HG03460 (cell line): ENCODE results near the gene RGS7.
"Not testable (repeated sequence)": the region's sequence is repeated elsewhere in the genome, so short reads cannot be mapped to it uniquely, and the experiment has no call there.

ENCODE experiments used
- ATAC-seq: cut with Tn5 transposase; IDR thresholded peaks from one replicate; pipeline ENCODE4 v1.9.1; 2021; ENCODE audit not compliant: unreplicated experiment

The RGS7 gene

GRCh38 chr1:240936911-240937668, 419.9 kb downstream of the RGS7 start:
- ATAC-seq = no peak

- ATAC-seq = no peak
These were observed 421.1 kb downstream of the RGS7 start for GRCh38 chr1:240935920-240936319.

- ATAC-seq = no peak
These were observed 426.0 kb downstream of the RGS7 start for GRCh38 chr1:240931031-240931430.

- no peak for ATAC-seq
These were observed 428.7 kb downstream of the RGS7 start for GRCh38 chr1:240928265-240928664.

- ATAC-seq = no peak
These were observed 429.2 kb downstream of the RGS7 start for GRCh38 chr1:240927821-240928220.

- no peak for ATAC-seq
These were observed 431.7 kb downstream of the RGS7 start for GRCh38 chr1:240925273-240925672.

GRCh38 chr1:240917976-240918375, 439.0 kb downstream of the RGS7 start:
- ATAC-seq = no peak

GRCh38 chr1:240914506-240914905, 442.5 kb downstream of the RGS7 start:
- ATAC-seq = no peak

- no peak for ATAC-seq
These were observed 444.2 kb downstream of the RGS7 start for GRCh38 chr1:240912821-240913220.

GRCh38 chr1:240909701-240910457, 447.1 kb downstream of the RGS7 start:
- ATAC-seq = peak; percentile 63

GRCh38 chr1:240906477-240906876, 450.5 kb downstream of the RGS7 start:
- ATAC-seq = no peak

- ATAC-seq = no peak
These were observed 451.7 kb downstream of the RGS7 start for GRCh38 chr1:240905225-240905765.

- not testable (repeated sequence) for ATAC-seq
These were observed 461.6 kb downstream of the RGS7 start for GRCh38 chr1:240895424-240895823.

- ATAC-seq = no peak
These were observed 468.3 kb downstream of the RGS7 start for GRCh38 chr1:240888787-240889048.

GRCh38 chr1:240888039-240888786, 468.8 kb downstream of the RGS7 start:
- ATAC-seq = no peak

- no peak for ATAC-seq
These were observed 473.5 kb downstream of the RGS7 start for GRCh38 chr1:240883490-240883889.

GRCh38 chr1:240882656-240883308, 474.2 kb downstream of the RGS7 start:
- not testable (repeated sequence) for ATAC-seq

- no peak for ATAC-seq
These were observed 478.4 kb downstream of the RGS7 start for GRCh38 chr1:240878631-240879030.

GRCh38 chr1:240877605-240878004, 479.4 kb downstream of the RGS7 start:
- no peak for ATAC-seq

GRCh38 chr1:240876071-240876470, 480.9 kb downstream of the RGS7 start:
- ATAC-seq = no peak

- no peak for ATAC-seq
These were observed 487.9 kb downstream of the RGS7 start for GRCh38 chr1:240869071-240869470.
